H1 (cell line): ENCODE data around the gene IFNK. TPM values are rescaled to one million over a fixed set of nuclear protein-coding genes. Genes with fewer than 3 reads are reported as not detected.

Experiments used
- CTCF ChIA-PET: fragments of 300-600 bp; sonication (Branson Sonifier 250); formaldehyde crosslinking; loops from one replicate; lab custom pipeline; 2021; ENCODE audit not compliant: partially characterized antibody; lab: Charles Lee
- POLR2A ChIA-PET: fragments of 300-600 bp; sonication (Branson Sonifier 250); formaldehyde crosslinking; loops from one replicate; lab custom pipeline; 2021; ENCODE audit warnings: inconsistent platforms; ENCODE audit not compliant: partially characterized antibody; lab: Charles Lee
- DNase-seq, 2 experiments: peaks; one replicate each; pipeline versions ENCODE4 v3.0.0 to v3.0.0-alpha.2; 2010 to 2022; ENCODE audit warnings: low spot score in 2 of 2, low read depth in 1 of 2, mixed read lengths in 1 of 2
- FAIRE-seq: peaks from 2 replicates; lab custom pipeline; 2011; peaks lifted over from hg19 to GRCh38; lab: Jason Lieb, UNC
- H2AFZ ChIP-seq: 2 replicates; pipeline ENCODE4 v1.8.1; 2012; ENCODE audit warnings: low read length, inconsistent platforms
- H2AK5ac ChIP-seq: 2 replicates; pipeline ENCODE4 v1.6.1; 2013; ENCODE audit warnings: low read depth, low read length
- H2BK120ac ChIP-seq: replicated peaks from 2 replicates; pipeline ENCODE3; 2013; ENCODE audit warnings: low read depth, low read length, inconsistent platforms
- H2BK12ac ChIP-seq: 2 replicates; pipeline ENCODE4 v1.6.1; 2013; ENCODE audit warnings: low read depth, low read length
- H2BK15ac ChIP-seq: 2 replicates; pipeline ENCODE4 v1.6.1; 2013; ENCODE audit warnings: low read length
- H2BK20ac ChIP-seq: 2 replicates; pipeline ENCODE4 v1.6.1; 2013; ENCODE audit warnings: low read length
- H2BK5ac ChIP-seq: 2 replicates; pipeline ENCODE4 v1.6.1; 2013; ENCODE audit warnings: low read depth, low read length
- H3K14ac ChIP-seq: 2 replicates; pipeline ENCODE4 v1.6.1; 2013; ENCODE audit warnings: inconsistent platforms; ENCODE audit not compliant: insufficient read length
- H3K18ac ChIP-seq: 2 replicates; pipeline ENCODE4 v1.6.1; 2013; ENCODE audit warnings: low read length; ENCODE audit errors: extremely low read depth
- H3K23ac ChIP-seq: 2 replicates; pipeline ENCODE4 v1.6.1; 2013; ENCODE audit warnings: inconsistent platforms; ENCODE audit not compliant: insufficient read length
- H3K23me2 ChIP-seq: 2 replicates; pipeline ENCODE4 v1.6.1; 2013; ENCODE audit warnings: low read depth, low read length
- H3K27ac ChIP-seq: 2 replicates; pipeline ENCODE4 v1.6.1; 2011; ENCODE audit warnings: low read depth, low read length, inconsistent platforms
- H3K27me3 ChIP-seq, 4 experiments: replicated peaks in 1 of 4; 1 replicate in 1 of 4; 2 replicates in 3 of 4; pipeline versions ENCODE4 v1.6.1 to v1.8.1; 2011 to 2013; ENCODE audit warnings: low read length in 3 of 4, mild to moderate bottlenecking in 3 of 4, inconsistent platforms in 2 of 4, mixed read lengths in 2 of 4, moderate library complexity in 1 of 4; ENCODE audit not compliant: control insufficient read depth in 3 of 4, insufficient read depth in 3 of 4; ENCODE audit errors: extremely low read depth in 1 of 4
- H3K36me3 ChIP-seq, 4 experiments: 2 replicates each; pipeline versions ENCODE4 v1.6.1 to v1.8.1; 2011 to 2013; ENCODE audit warnings: mild to moderate bottlenecking in 4 of 4, low read length in 3 of 4, moderate library complexity in 2 of 4, control low read depth in 1 of 4, inconsistent platforms in 1 of 4; ENCODE audit not compliant: insufficient read depth in 4 of 4, control insufficient read depth in 2 of 4
- H3K4ac ChIP-seq: replicated peaks from 2 replicates; pipeline ENCODE3; 2013; ENCODE audit warnings: low read length, low read depth, mixed read lengths, inconsistent platforms; ENCODE audit not compliant: insufficient read length
- H3K4me1 ChIP-seq, 4 experiments: replicated peaks in 1 of 4; 1 replicate in 1 of 4; 2 replicates in 3 of 4; pipeline versions ENCODE4 v1.6.1 to v1.8.1; 2011 to 2013; ENCODE audit warnings: low read length in 3 of 4, inconsistent platforms in 2 of 4, mixed read lengths in 1 of 4; ENCODE audit not compliant: insufficient read depth in 4 of 4, control insufficient read depth in 3 of 4
- H3K4me2 ChIP-seq, 2 experiments: 2 replicates each; pipeline versions ENCODE4 v1.6.1 to v1.8.1; 2011 to 2013; ENCODE audit warnings: low read depth in 2 of 2, low read length in 2 of 2, control low read depth in 1 of 2, inconsistent platforms in 1 of 2, mild to moderate bottlenecking in 1 of 2; ENCODE audit not compliant: insufficient read depth in 1 of 2
- H3K4me3 ChIP-seq, 4 experiments: fragments of 200-600, 300-600 bp in 1 of 4; sonication (generic), shearing (Covaris generic), sonication (Bioruptor Twin) in 1 of 4; 2 replicates each; pipeline versions ENCODE4 v1.5.1 to v1.8.1; 2011 to 2016; ENCODE audit warnings: low read length in 4 of 4, low read depth in 3 of 4, control low read depth in 2 of 4, inconsistent platforms in 2 of 4, mild to moderate bottlenecking in 2 of 4, mixed read lengths in 1 of 4, moderate library complexity in 1 of 4; ENCODE audit not compliant: insufficient read depth in 2 of 4; ENCODE audit errors: extremely low read depth in 1 of 4
- H3K56ac ChIP-seq: replicated peaks from 2 replicates; pipeline ENCODE3; 2013; ENCODE audit warnings: low read depth, mild to moderate bottlenecking, mixed read lengths, low read length, inconsistent platforms; ENCODE audit not compliant: insufficient read length
- H3K79me1 ChIP-seq: 2 replicates; pipeline ENCODE4 v1.6.1; 2013; ENCODE audit warnings: low read depth, low read length, control low read depth
- H3K79me2 ChIP-seq, 2 experiments: 2 replicates each; pipeline versions ENCODE4 v1.6.1 to v1.8.1; 2012 to 2013; ENCODE audit warnings: low read length in 2 of 2, mild to moderate bottlenecking in 2 of 2, inconsistent platforms in 1 of 2; ENCODE audit not compliant: insufficient read depth in 2 of 2, control insufficient read depth in 1 of 2
- H3K9ac ChIP-seq, 4 experiments: replicated peaks in 1 of 4; 1 replicate in 1 of 4; 2 replicates in 3 of 4; pipeline versions ENCODE4 v1.6.1 to v1.8.1; 2011 to 2013; ENCODE audit warnings: low read depth in 3 of 4, low read length in 3 of 4, control low read depth in 2 of 4, mild to moderate bottlenecking in 2 of 4, moderate library complexity in 2 of 4, inconsistent platforms in 1 of 4; ENCODE audit errors: extremely low read depth in 1 of 4
- H3K9me3 ChIP-seq, 2 experiments: 2 replicates each; pipeline versions ENCODE4 v1.6.1 to v1.8.1; 2012 to 2013; ENCODE audit warnings: mild to moderate bottlenecking in 2 of 2, moderate library complexity in 2 of 2, control low read depth in 1 of 2, inconsistent platforms in 1 of 2, low read depth in 1 of 2, low read length in 1 of 2, mixed read lengths in 1 of 2; ENCODE audit not compliant: insufficient read depth in 2 of 2
- H4K20me1 ChIP-seq, 2 experiments: replicated peaks in 1 of 2; 2 replicates each; pipeline versions ENCODE3 to v1.8.1; 2011 to 2013; ENCODE audit warnings: inconsistent platforms in 2 of 2, low read length in 2 of 2, mild to moderate bottlenecking in 1 of 2; ENCODE audit not compliant: insufficient read depth in 2 of 2, control insufficient read depth in 1 of 2
- H4K5ac ChIP-seq: 2 replicates; pipeline ENCODE4 v1.6.1; 2013; ENCODE audit warnings: low read length, low read depth, mixed read lengths, inconsistent platforms; ENCODE audit not compliant: insufficient read length
- H4K8ac ChIP-seq: 2 replicates; pipeline ENCODE4 v1.8.0; 2013; ENCODE audit warnings: mild to moderate bottlenecking, moderate library complexity, low read length, inconsistent platforms; ENCODE audit not compliant: insufficient read depth; ENCODE audit errors: extremely low read depth
- H4K91ac ChIP-seq: replicated peaks from 2 replicates; pipeline ENCODE3; 2013; ENCODE audit warnings: low read length, mixed read lengths, inconsistent platforms; ENCODE audit not compliant: insufficient read length
- JUND ChIP-seq: IDR thresholded peaks from 2 replicates; pipeline ENCODE4 v1.6.1; 2011; ENCODE audit warnings: mild to moderate bottlenecking, improper control_type of control experiment, low read length
- KDM5A ChIP-seq: fragments of 200-600 bp; IDR thresholded peaks from 2 replicates; pipeline ENCODE4 v1.7.1; 2012; ENCODE audit warnings: mild to moderate bottlenecking, low read length, inconsistent platforms, mixed read lengths
- RAD21 ChIP-seq, 2 experiments: IDR thresholded peaks in 1 of 2; conservative IDR thresholded peaks in 1 of 2; 2 replicates each; pipeline ENCODE4 v1.6.1; 2011; ENCODE audit warnings: low read depth in 2 of 2, low read length in 2 of 2, improper control_type of control experiment in 1 of 2, inconsistent platforms in 1 of 2, mild to moderate bottlenecking in 1 of 2, moderate library complexity in 1 of 2
- RBBP5 ChIP-seq: IDR thresholded peaks from 2 replicates; pipeline ENCODE4 v1.7.1; 2012; ENCODE audit warnings: low read depth, mild to moderate bottlenecking, inconsistent platforms, low read length, moderate library complexity, borderline replicate concordance
- whole genome bisulfite sequencing, 2 experiments: shearing (Covaris generic) in 1 of 2; methylation state at CpG; one replicate each; pipeline versions ENCODE4 v1.1.6 to v1.1.7; 2013 to 2015; ENCODE audit warnings: low lambda C conversion rate in 2 of 2, mixed read lengths in 2 of 2, inconsistent platforms in 1 of 2, low coverage in 1 of 2, missing lambda C conversion rate in 1 of 2; ENCODE audit not compliant: insufficient replicate concordance in 2 of 2, insufficient coverage in 1 of 2, insufficient read length in 1 of 2; ENCODE audit errors: extremely low coverage in 1 of 2, missing lambda C conversion rate in 1 of 2; 5-methylcytosine and 5-hydroxymethylcytosine counted together
- polyA plus RNA-seq, 7 experiments: library from polyadenylated mRNA; depleted of rRNA in 3 of 7; stranded (reverse) in 5 of 7; unstranded in 2 of 7; fragments of >200 nt in 5 of 7; fragments of 200-250 nt in 2 of 7; gene quantifications; 1 replicate in 5 of 7; 2 replicates in 1 of 7; 4 replicates in 1 of 7; pipeline versions ENCODE4 v1.2.1 to v1.2.3, GENCODE V29; 2011 to 2013; ENCODE audit warnings: missing spikeins in 2 of 7, mixed read lengths in 2 of 7
- total RNA-seq: library from RNA; stranded (reverse); fragmentation: NEBNext Ultra II Directional; extraction: Animal tissue kit (Norgen Biotek cat#: 25700); gene quantifications from 2 replicates; pipeline ENCODE4 v1.2.1, GENCODE V29; 2021
- TF ChIP-seq, protein P1 (sequence below): IDR thresholded peaks from 2 replicates; pipeline ENCODE4 v1.6.1; 2012; ENCODE audit warnings: inconsistent platforms
- TF ChIP-seq, protein P2 (sequence below): IDR thresholded peaks from 2 replicates; pipeline ENCODE4 v1.6.1; 2012; ENCODE audit warnings: low read length, inconsistent platforms

IFNK gene
- total and polyA plus RNA-seq, 2 of the 8 experiments (the other 6 are each of a cell fraction or from before 2014, with no cell fraction given) = not detected

DNA sequence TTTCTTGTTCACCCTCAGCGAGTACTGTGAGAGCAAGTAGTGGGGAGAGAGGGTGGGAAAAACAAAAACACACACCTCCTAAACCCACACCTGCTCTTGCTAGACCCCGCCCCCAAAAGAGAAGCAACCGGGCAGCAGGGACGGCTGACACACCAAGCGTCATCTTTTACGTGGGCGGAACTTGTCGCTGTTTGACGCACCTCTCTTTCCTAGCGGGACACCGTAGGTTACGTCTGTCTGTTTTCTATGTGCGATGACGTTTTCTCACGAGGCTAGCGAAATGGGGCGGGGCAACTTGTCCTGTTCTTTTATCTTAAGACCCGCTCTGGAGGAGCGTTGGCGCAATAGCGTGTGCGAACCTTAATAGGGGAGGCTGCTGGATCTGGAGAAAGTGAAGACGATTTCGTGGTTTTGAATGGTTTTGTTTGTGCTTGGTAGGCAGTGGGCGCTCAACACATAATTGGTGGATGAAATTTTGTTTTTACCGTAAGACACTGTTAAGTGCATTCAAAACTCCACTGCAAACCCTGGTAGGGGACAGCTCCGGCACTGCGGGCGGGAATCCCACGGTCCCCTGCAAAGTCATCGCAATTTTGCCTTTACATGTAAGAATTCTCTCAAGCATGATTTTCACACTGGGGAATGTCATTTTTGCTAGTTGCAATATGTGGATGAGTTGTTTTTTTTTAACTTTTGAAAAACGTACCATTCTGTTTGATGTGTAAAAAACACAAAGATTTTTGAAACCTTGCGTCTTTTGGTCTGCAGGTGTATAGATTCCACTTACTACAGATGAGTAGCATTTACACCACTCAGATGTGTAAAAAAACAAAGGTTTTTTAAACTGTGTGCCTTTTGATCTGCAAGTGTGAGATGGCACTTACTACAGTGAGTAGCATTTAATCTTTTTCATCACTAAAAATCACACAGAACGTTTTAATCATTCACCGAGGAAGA lies 49.8 kb downstream of the IFNK start:
- FAIRE-seq (peak; percentile 95), DNase-seq (peak; percentile 91 to 95)
- Histone ChIP-seq H4K91ac (no peak overlapping the region), H3K36me3 (no peaks in the 10 kb centered on the region), H3K27me3 (no peaks in the 10 kb centered on the region; a peak in 1 of 7 replicates), H3K9me3 (peaks cover 5 to 10% of the 10 kb centered on the region in 2 experiments; a peak in 2 of 4 replicates), H3K9ac (peak overlapping the region; percentile 53 to 90 (median 78)), H3K4me2 (peak overlapping the region; percentile 78 to 89), H2BK12ac (0 out of 2 replicates have a peak overlapping the region, but pooled peaks have one; percentile 55), H3K27ac (peak overlapping the region; percentile 78; the same call in 1 of the 2 replicates), H2BK20ac (no peak overlapping the region), H4K20me1 (peaks cover 0 to 4% of the 10 kb centered on the region in 2 experiments), H2BK120ac (no peak overlapping the region), H3K4me1 (peaks cover 0 to 5% (median 1%) of the 10 kb centered on the region in 4 experiments; a peak in 4 of 7 replicates), H2BK5ac (peak overlapping the region; percentile 79), H3K14ac (no peak overlapping the region), H3K18ac (peak overlapping the region; percentile 48; the same call in 1 of the 2 replicates), H3K56ac (peak overlapping the region; percentile 50), H4K5ac (no peak overlapping the region), H3K4ac (no peak overlapping the region), H2AFZ (peak overlapping the region; percentile 95), H3K4me3 (peak overlapping the region; percentile 71 to 87 (median 76)), H3K23ac (no peak overlapping the region), H3K23me2 (peaks cover 7% of the 10 kb centered on the region), H2AK5ac (no peak overlapping the region), H2BK15ac (no peak overlapping the region), H3K79me2 (peaks cover 0 to 26% of the 10 kb centered on the region in 2 experiments; a peak in 2 of 4 replicates), H4K8ac (no peak overlapping the region), H3K79me1 (0 out of 2 replicates have a peak, but pooled peaks cover 2% of the 10 kb centered on the region)
- ChIA-PET POLR2A (interaction anchor here (0.6 to 1.9 kb wide), 6 partner anchors 15 to 545 kb away, joined by 3 to 6 read pairs (median 4); no protein-coding TSS in a partner anchor), CTCF (interaction anchor here (2.3 kb wide), 1 partner anchor 37 kb away, joined by 7 read pairs; no protein-coding TSS in a partner anchor)
- WGBS, 2 experiments = 6% methylated on average over 35 of the region's 35 CpGs; no CpG with 5 or more reads in 1 of the 2 experiments
- TF ChIP-seq, protein P1, sequence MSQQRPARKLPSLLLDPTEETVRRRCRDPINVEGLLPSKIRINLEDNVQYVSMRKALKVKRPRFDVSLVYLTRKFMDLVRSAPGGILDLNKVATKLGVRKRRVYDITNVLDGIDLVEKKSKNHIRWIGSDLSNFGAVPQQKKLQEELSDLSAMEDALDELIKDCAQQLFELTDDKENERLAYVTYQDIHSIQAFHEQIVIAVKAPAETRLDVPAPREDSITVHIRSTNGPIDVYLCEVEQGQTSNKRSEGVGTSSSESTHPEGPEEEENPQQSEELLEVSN = peak; percentile 29; the same call in 1 of the 2 replicates
- TF ChIP-seq JUND (peak; percentile 63; the same call in 1 of the 2 replicates), KDM5A (no peak), RBBP5 (no peak), RAD21 (IDR thresholded peaks at IDR 0.05 in 1 of 2, conservative IDR thresholded peaks at IDR 0.05 in 1 of 2; ENCODE audit: low read depth in 2 of 2, low read length in 2 of 2) (no peak; a peak in 2 of 4 replicates)
- TF ChIP-seq, protein P2, sequence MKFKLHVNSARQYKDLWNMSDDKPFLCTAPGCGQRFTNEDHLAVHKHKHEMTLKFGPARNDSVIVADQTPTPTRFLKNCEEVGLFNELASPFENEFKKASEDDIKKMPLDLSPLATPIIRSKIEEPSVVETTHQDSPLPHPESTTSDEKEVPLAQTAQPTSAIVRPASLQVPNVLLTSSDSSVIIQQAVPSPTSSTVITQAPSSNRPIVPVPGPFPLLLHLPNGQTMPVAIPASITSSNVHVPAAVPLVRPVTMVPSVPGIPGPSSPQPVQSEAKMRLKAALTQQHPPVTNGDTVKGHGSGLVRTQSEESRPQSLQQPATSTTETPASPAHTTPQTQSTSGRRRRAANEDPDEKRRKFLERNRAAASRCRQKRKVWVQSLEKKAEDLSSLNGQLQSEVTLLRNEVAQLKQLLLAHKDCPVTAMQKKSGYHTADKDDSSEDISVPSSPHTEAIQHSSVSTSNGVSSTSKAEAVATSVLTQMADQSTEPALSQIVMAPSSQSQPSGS = peak; percentile 98
